MM.1S (cell line): ENCODE measurements around the gene GRB2.

Source experiments
- EZH2 ChIP-seq: fragments of 300-600 bp; sonication (generic); optimal IDR thresholded peaks from 2 replicates; pipeline ENCODE3; 2017; ENCODE audit warnings: low read depth, mild to moderate bottlenecking, antibody characterized with exemption, low read length, mixed read lengths
- EZH2phosphoT487 ChIP-seq: fragments of 300-600 bp; sonication (generic); IDR thresholded peaks from 2 replicates; pipeline ENCODE4 v1.6.1; 2018; ENCODE audit warnings: antibody characterized with exemption, low read length
- TF ChIP-seq, protein P1 (sequence below): fragments of 300-600 bp; sonication (generic); IDR thresholded peaks from 2 replicates; pipeline ENCODE4 v1.5.1; 2016; ENCODE audit warnings: antibody characterized with exemption, low read length, mixed read lengths

GRCh38 chr17:75371981-75372380 is 33.5 kb downstream of the GRB2 start:
- TF ChIP-seq, protein P1, sequence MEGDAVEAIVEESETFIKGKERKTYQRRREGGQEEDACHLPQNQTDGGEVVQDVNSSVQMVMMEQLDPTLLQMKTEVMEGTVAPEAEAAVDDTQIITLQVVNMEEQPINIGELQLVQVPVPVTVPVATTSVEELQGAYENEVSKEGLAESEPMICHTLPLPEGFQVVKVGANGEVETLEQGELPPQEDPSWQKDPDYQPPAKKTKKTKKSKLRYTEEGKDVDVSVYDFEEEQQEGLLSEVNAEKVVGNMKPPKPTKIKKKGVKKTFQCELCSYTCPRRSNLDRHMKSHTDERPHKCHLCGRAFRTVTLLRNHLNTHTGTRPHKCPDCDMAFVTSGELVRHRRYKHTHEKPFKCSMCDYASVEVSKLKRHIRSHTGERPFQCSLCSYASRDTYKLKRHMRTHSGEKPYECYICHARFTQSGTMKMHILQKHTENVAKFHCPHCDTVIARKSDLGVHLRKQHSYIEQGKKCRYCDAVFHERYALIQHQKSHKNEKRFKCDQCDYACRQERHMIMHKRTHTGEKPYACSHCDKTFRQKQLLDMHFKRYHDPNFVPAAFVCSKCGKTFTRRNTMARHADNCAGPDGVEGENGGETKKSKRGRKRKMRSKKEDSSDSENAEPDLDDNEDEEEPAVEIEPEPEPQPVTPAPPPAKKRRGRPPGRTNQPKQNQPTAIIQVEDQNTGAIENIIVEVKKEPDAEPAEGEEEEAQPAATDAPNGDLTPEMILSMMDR: no peak
- no peak for TF ChIP-seq EZH2
- no peak for TF ChIP-seq EZH2phosphoT487
